Measurements from ENCODE around the gene ATG14. TPM values are rescaled to one million over a fixed set of nuclear protein-coding genes. Genes with fewer than 3 reads are reported as not detected.

The ATG14 gene
- total RNA-seq, 1 donor: 11.6 TPM

DNA sequence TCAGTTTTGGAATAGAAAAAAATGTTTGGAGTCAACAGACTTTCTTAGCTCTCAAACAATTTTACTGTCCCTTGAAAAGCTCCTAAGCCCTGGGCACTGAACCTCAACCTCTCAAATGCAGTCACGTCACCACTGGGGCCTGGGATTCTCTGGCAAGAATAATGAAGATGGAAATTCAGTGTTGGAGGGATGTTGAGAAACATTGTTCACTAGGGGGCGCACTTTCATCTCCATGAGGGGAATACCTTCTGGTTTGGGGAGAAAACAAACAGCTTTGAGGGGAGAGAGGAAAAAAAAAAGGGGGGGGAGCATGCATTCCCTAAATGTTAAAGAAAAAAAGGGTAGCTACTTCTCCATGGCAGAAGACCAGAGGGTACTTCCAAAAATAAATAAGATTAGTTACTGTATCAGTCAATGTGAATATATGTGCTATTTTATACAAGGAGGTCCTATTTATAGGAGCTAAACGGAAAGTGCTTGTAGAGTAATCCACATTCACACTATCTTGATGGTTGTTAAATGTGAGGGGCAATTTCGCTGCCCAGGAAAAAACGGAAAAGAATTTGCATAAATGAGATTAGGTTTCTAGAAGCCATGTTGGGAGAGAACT, 34.6 kb upstream of the ATG14 start:
- peak; percentile 91 for DNase-seq (ENCODE audit: low read depth)
- H3K4me3 ChIP-seq (ENCODE audit: low read depth, low read length): no peak overlapping the region
- peak; percentile 78 for TF ChIP-seq CTCF (IDR thresholded peaks at IDR 0.05; ENCODE audit: insufficient read depth, low read length)

DNA sequence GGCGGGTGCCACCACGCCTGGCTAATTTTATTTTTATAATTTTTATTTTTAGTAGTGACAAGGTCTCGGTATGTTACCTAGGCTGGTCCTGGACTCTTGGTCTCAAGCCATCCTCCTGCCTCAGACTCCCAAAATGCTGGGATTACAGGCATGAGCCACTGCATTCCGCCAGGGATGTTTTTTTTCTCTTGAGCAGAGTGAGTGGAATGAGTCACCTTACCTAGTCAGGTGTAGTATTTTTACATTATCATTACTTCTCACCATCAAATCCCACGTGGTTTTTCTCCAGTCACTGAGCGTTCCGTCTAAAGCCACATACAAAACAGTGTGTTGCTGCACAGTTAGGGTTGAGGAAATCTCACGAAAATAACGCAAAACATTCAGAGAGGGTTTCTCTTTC, 29.7 kb upstream of the ATG14 start:
- no peak overlapping the region for H3K4me3 ChIP-seq (ENCODE audit: low read depth, low read length)
- no peak for TF ChIP-seq CTCF (IDR thresholded peaks at IDR 0.05; ENCODE audit: insufficient read depth, low read length)

GRCh38 chr14:55440385-55440784, 28.8 kb upstream of the ATG14 start, which contains the start of gene TBPL2:
Gene TBPL2, minus strand, starts transcription at chr14:55440616. Its CDS starts 167 bp downstream, at chr14:55440449.
- H3K4me3 ChIP-seq (ENCODE audit: low read depth, low read length): no peak within 1 kb of the TSS
- peak; percentile 12 for TF ChIP-seq CTCF (IDR thresholded peaks at IDR 0.05; ENCODE audit: insufficient read depth, low read length)
- no peak for DNase-seq (ENCODE audit: low read depth)

More for the DNA sequence above, 29.7 kb upstream of the ATG14 start:
- DNase-seq (ENCODE audit: low read depth): no peak

- peak; percentile 82 for DNase-seq (ENCODE audit: low read depth)
- TF ChIP-seq CTCF (IDR thresholded peaks at IDR 0.05; ENCODE audit: insufficient read depth, low read length): peak; percentile 62
Measured at GRCh38 chr14:55438066-55438683, 26.5 kb upstream of the ATG14 start.

DNA sequence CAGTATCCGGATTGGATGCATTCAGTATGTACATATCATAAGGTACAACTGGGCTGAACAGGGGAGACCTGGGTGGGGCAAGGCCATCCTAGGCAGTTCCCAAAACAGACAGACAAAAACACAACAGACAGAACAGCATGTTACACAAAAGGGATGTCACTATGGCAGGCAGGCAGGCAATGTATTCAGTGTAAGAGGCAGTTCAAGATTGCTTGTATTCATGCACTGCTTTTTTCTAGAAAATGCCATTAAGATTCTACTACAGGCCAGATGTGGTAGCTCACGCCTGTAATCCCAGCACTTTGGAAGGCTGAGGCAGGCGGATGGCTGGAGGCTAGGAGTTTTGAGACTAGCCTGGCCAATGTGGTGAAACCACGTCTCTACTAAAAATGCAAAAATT, 25.3 kb upstream of the ATG14 start:
- no peak for DNase-seq (ENCODE audit: low read depth)
- no peak overlapping the region for H3K4me3 ChIP-seq (ENCODE audit: low read depth, low read length)
- no peak for TF ChIP-seq CTCF (IDR thresholded peaks at IDR 0.05; ENCODE audit: insufficient read depth, low read length)

More at GRCh38 chr14:55438066-55438683, 26.5 kb upstream of the ATG14 start:
- H3K4me3 ChIP-seq (ENCODE audit: low read depth, low read length): no peak overlapping the region

DNA sequence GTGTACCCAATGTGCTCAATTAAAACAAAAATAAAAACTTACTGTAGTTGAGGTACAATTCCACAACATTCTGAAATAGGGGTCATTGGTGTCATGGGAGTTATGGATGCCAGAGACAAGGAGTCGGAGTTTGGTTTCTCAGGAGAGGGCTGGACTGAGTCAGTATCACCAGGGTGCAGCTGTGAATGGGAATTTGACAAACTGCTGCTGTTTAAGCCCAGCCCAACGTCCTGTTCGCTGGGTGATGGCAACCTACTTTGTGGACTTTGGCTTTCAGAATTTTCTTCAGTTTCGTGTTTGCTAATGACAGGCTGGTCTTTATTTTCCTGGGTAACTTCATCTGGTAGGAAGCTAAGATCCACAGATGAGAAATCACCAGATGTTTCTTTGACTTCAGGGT, 24.9 kb upstream of the ATG14 start:
- DNase-seq (ENCODE audit: low read depth): no peak
- no peak for TF ChIP-seq CTCF (IDR thresholded peaks at IDR 0.05; ENCODE audit: insufficient read depth, low read length)
- no peak overlapping the region for H3K4me3 ChIP-seq (ENCODE audit: low read depth, low read length)

Data from fibroblast of the aortic adventitia (primary cell).